Naive thymus-derived CD4-positive, alpha-beta T cell (primary cell): ENCODE measurements around the gene TENM4. TPM values are rescaled to one million over a fixed set of nuclear protein-coding genes. Genes with fewer than 3 reads are reported as not detected.

Experiments
- ATAC-seq: fragments of 150-1000 bp; cut with Tn5 transposase; 2 replicates; pipeline ENCODE4 v1.10.0; 2021; ENCODE audit warnings: mild to moderate bottlenecking, moderate library complexity
- CTCF ChIA-PET: fragments of 350-600 bp; sonication (Branson Sonifier 250); formaldehyde crosslinking; loops from one replicate; lab custom pipeline; 2021; ENCODE audit warnings: antibody characterized with exemption; lab: Charles Lee
- POLR2A ChIA-PET: fragments of 350-600 bp; sonication (Branson Sonifier 250); formaldehyde crosslinking; loops from one replicate; lab custom pipeline; 2021; ENCODE audit warnings: antibody characterized with exemption, inconsistent platforms; lab: Charles Lee
- DNase-seq, 9 donors: peaks; one replicate each; pipeline versions ENCODE4 v3.0.0 to v3.0.0-alpha.2; 2020 to 2022; ENCODE audit warnings: mixed read lengths in 1 of 9
- H3K27ac ChIP-seq: one replicate; pipeline ENCODE4 v1.7.0; 2013; ENCODE audit warnings: mild to moderate bottlenecking, low read depth, low read length, moderate library complexity
- H3K27me3 ChIP-seq, 2 donors: one replicate each; pipeline ENCODE4 v1.7.0; 2013; ENCODE audit warnings: low read length in 2 of 2, mild to moderate bottlenecking in 2 of 2, moderate library complexity in 2 of 2; ENCODE audit not compliant: control insufficient read depth in 2 of 2, insufficient read depth in 2 of 2
- H3K36me3 ChIP-seq, 3 experiments: 1 replicate in 2 of 3; 2 replicates in 1 of 3; pipeline ENCODE4 v1.7.0; 2013; ENCODE audit warnings: low read length in 3 of 3, mild to moderate bottlenecking in 3 of 3, moderate library complexity in 1 of 3; ENCODE audit not compliant: insufficient read depth in 3 of 3, control insufficient read depth in 2 of 3
- H3K4me1 ChIP-seq, 2 donors: one replicate each; pipeline ENCODE4 v1.7.0; 2013; ENCODE audit warnings: low read length in 2 of 2, mild to moderate bottlenecking in 2 of 2, moderate library complexity in 1 of 2; ENCODE audit not compliant: control insufficient read depth in 2 of 2, insufficient read depth in 2 of 2
- H3K4me3 ChIP-seq: 2 replicates; pipeline ENCODE4 v1.7.0; 2013; ENCODE audit warnings: mild to moderate bottlenecking, low read length
- H3K9me3 ChIP-seq, 3 experiments: 1 replicate in 2 of 3; 2 replicates in 1 of 3; pipeline ENCODE4 v1.7.0; 2013; ENCODE audit warnings: low read length in 3 of 3; ENCODE audit not compliant: control insufficient read depth in 2 of 3
- H3K27ac Mint-ChIP-seq, 9 donors: one replicate each; pipeline ENCODE4 v1.8.0; 2020 to 2022; ENCODE audit warnings: mixed read lengths in 9 of 9, mild to moderate bottlenecking in 8 of 9, moderate library complexity in 5 of 9, inconsistent platforms in 2 of 9
- H3K27me3 Mint-ChIP-seq, 5 donors: one replicate each; pipeline ENCODE4 v1.8.0; 2021 to 2022; ENCODE audit warnings: mixed read lengths in 5 of 5, mild to moderate bottlenecking in 1 of 5
- H3K36me3 Mint-ChIP-seq, 5 donors: one replicate each; pipeline ENCODE4 v1.8.0; 2020 to 2022; ENCODE audit warnings: mixed read lengths in 5 of 5, mild to moderate bottlenecking in 3 of 5, inconsistent platforms in 1 of 5
- H3K4me1 Mint-ChIP-seq, 7 donors: one replicate each; pipeline ENCODE4 v1.8.0; 2020 to 2022; ENCODE audit warnings: mixed read lengths in 7 of 7, mild to moderate bottlenecking in 3 of 7, inconsistent platforms in 1 of 7
- H3K4me3 Mint-ChIP-seq, 10 donors: one replicate each; pipeline ENCODE4 v1.8.0; 2020 to 2022; ENCODE audit warnings: mild to moderate bottlenecking in 10 of 10, mixed read lengths in 10 of 10, moderate library complexity in 6 of 10, inconsistent platforms in 2 of 10
- H3K9me3 Mint-ChIP-seq, 11 donors: one replicate each; pipeline ENCODE4 v1.8.0; 2020 to 2022; ENCODE audit warnings: mixed read lengths in 11 of 11, mild to moderate bottlenecking in 4 of 11, inconsistent platforms in 1 of 11, moderate library complexity in 1 of 11
- intact Hi-C, 2 donors: fragments of 100-400 bp; cut with micrococcal nuclease; formaldehyde crosslinking; loops; one replicate each; pipeline ENCODE4 v1.15.1; 2023
- polyA plus RNA-seq, 2 donors: library from polyadenylated mRNA; unstranded; fragments of 300-500 nt; fragmentation: Illumina TruSeq; gene quantifications; one replicate each; pipeline ENCODE4 v1.2.3, GENCODE V29; 2021
- total RNA-seq, 6 experiments: library from RNA in 5 of 6; stranded (reverse) in 5 of 6; gene quantifications; 1 replicate in 5 of 6; 2 replicates in 1 of 6; pipeline ENCODE4 v1.2.3 and lab custom pipeline; 2021 to 2026

The TENM4 gene
- total and polyA plus RNA-seq, 7 experiments from 2014 or later: 0.32 to 0.47 TPM; not detected in 5

GRCh38 chr11:79243422-79244210 is 197.2 kb downstream of the TENM4 start:
- Histone ChIP-seq H3K9me3 (no peaks in the 10 kb centered on the region), H3K4me3 (no peak overlapping the region), H3K36me3 (no peaks in the 10 kb centered on the region), H3K27ac (no peak overlapping the region), H3K4me1 (no peaks in the 10 kb centered on the region), H3K27me3 (no peaks in the 10 kb centered on the region)
- Mint-ChIP-seq H3K36me3 (no peaks in the 10 kb centered on the region), H3K4me1 (no peaks in the 10 kb centered on the region), H3K27me3 (peaks cover 0 to 12% (median 0%) of the 10 kb centered on the region in 5 donors), H3K27ac (no peak overlapping the region), H3K9me3 (peaks cover 0 to 3% (median 0%) of the 10 kb centered on the region in 11 donors), H3K4me3 (no peak overlapping the region)
- intact Hi-C loops: no loop called here
- no peak for DNase-seq
- ChIA-PET POLR2A (no interaction called here), CTCF (no interaction called here)
- no peak for ATAC-seq

DNA sequence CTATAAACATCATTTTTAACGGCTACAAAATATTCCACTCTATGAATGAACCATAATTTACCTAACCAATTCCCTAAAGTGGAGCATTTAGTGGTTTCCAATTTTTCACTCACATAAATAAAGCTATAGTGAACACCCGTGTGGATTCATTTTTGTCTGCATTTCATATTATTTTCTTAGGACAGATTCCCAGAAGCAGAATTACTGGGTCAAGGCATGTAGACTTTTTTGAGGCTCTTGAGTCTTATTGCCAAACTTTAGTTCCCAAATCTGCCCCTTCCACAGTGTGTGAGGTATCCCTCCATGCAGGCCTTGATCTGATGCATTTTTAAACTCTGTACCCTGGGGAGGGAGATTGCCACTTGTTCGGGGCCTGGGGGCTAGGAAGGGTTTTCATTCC is 198.2 kb downstream of the TENM4 start:
- Histone ChIP-seq H3K27ac (no peak overlapping the region), H3K36me3 (no peaks in the 10 kb centered on the region), H3K9me3 (no peaks in the 10 kb centered on the region), H3K4me3 (no peak overlapping the region), H3K4me1 (no peaks in the 10 kb centered on the region), H3K27me3 (no peaks in the 10 kb centered on the region)
- CTCF ChIA-PET: no interaction called here
- POLR2A ChIA-PET: no interaction called here
- no peak for ATAC-seq
- Mint-ChIP-seq H3K9me3 (peaks cover 0 to 3% (median 0%) of the 10 kb centered on the region in 11 donors), H3K27ac (no peak overlapping the region), H3K36me3 (no peaks in the 10 kb centered on the region), H3K27me3 (peaks cover 0 to 12% (median 0%) of the 10 kb centered on the region in 5 donors), H3K4me3 (no peak overlapping the region), H3K4me1 (no peaks in the 10 kb centered on the region)
- DNase-seq: no peak
- intact Hi-C loops: no loop called here

DNA sequence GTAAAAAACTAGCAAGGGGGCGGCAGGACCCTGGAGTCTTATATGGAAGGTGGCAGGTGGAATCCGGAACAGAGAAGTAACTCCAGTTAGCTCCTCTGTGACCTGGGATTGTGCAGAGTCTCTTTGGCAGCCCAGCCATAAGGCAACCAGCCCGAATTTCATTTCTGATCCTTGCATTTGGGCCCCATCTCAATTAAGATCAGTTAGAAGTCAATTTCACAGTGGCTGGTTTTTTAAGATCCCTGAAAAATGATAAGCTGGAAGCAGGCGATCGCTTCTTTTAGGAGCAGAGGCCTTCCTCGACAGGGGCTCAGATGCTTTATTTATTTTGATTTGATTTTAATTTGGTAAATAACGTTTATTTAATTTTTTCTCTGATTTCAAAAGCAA is 199.0 kb downstream of the TENM4 start:
- ChIA-PET CTCF (no interaction called here), POLR2A (no interaction called here)
- H3K4me1 ChIP-seq: no peaks in the 10 kb centered on the region
- Mint-ChIP-seq H3K4me1 (no peaks in the 10 kb centered on the region), H3K36me3 (no peaks in the 10 kb centered on the region), H3K27me3 (peaks cover 0 to 14% (median 0%) of the 10 kb centered on the region in 5 donors), H3K27ac (no peak overlapping the region), H3K9me3 (peaks cover 0 to 3% (median 0%) of the 10 kb centered on the region in 11 donors), H3K4me3 (no peak overlapping the region)
- H3K9me3 ChIP-seq: no peaks in the 10 kb centered on the region
- no peak overlapping the region for H3K27ac ChIP-seq
- no peaks in the 10 kb centered on the region for H3K27me3 ChIP-seq
- intact Hi-C loops: no loop called here
- no peak for DNase-seq
- H3K4me3 ChIP-seq: no peak overlapping the region
- no peaks in the 10 kb centered on the region for H3K36me3 ChIP-seq
- no peak for ATAC-seq

GRCh38 chr11:79241205-79241851 is 199.5 kb downstream of the TENM4 start:
- Mint-ChIP-seq H3K9me3 (peaks cover 0 to 3% (median 0%) of the 10 kb centered on the region in 11 donors), H3K27me3 (peaks cover 0 to 19% (median 0%) of the 10 kb centered on the region in 5 donors), H3K27ac (no peak overlapping the region), H3K4me1 (no peaks in the 10 kb centered on the region), H3K4me3 (no peak overlapping the region), H3K36me3 (no peaks in the 10 kb centered on the region)
- ChIA-PET CTCF (no interaction called here), POLR2A (no interaction called here)
- ATAC-seq: no peak
- H3K27me3 ChIP-seq: no peaks in the 10 kb centered on the region
- no peaks in the 10 kb centered on the region for H3K4me1 ChIP-seq
- no peaks in the 10 kb centered on the region for H3K9me3 ChIP-seq
- H3K4me3 ChIP-seq: no peak overlapping the region
- no peak overlapping the region for H3K27ac ChIP-seq
- no peak for DNase-seq
- no peaks in the 10 kb centered on the region for H3K36me3 ChIP-seq
- intact Hi-C loops: no loop called here

- CTCF ChIA-PET: no interaction called here
- POLR2A ChIA-PET: no interaction called here
Measured at GRCh38 chr11:79237703-79238102, 203.1 kb downstream of the TENM4 start.

GRCh38 chr11:79237091-79237490 is 203.7 kb downstream of the TENM4 start:
- ChIA-PET CTCF (no interaction called here), POLR2A (no interaction called here)
- Histone ChIP-seq H3K4me1 (no peaks in the 10 kb centered on the region), H3K36me3 (no peaks in the 10 kb centered on the region), H3K27me3 (no peaks in the 10 kb centered on the region), H3K27ac (no peak overlapping the region), H3K4me3 (no peak overlapping the region), H3K9me3 (no peaks in the 10 kb centered on the region)
- Mint-ChIP-seq H3K4me1 (no peaks in the 10 kb centered on the region), H3K27ac (no peak overlapping the region), H3K9me3 (peaks cover 0 to 5% (median 0%) of the 10 kb centered on the region in 11 donors), H3K4me3 (no peak overlapping the region), H3K36me3 (no peaks in the 10 kb centered on the region), H3K27me3 (peaks cover 0 to 14% (median 0%) of the 10 kb centered on the region in 5 donors)
- no peak for ATAC-seq
- intact Hi-C loops: no loop called here
- no peak for DNase-seq

More at GRCh38 chr11:79237703-79238102, 203.1 kb downstream of the TENM4 start:
- no peaks in the 10 kb centered on the region for H3K36me3 ChIP-seq
- H3K9me3 Mint-ChIP-seq: peaks cover 0 to 5% (median 0%) of the 10 kb centered on the region in 11 donors
- H3K4me3 ChIP-seq: no peak overlapping the region
- ATAC-seq: no peak
- no peaks in the 10 kb centered on the region for H3K4me1 Mint-ChIP-seq
- intact Hi-C loops: no loop called here
- DNase-seq: no peak
- H3K27me3 ChIP-seq: no peaks in the 10 kb centered on the region
- no peaks in the 10 kb centered on the region for H3K4me1 ChIP-seq
- no peaks in the 10 kb centered on the region for H3K9me3 ChIP-seq
- H3K4me3 Mint-ChIP-seq: no peak overlapping the region
- H3K36me3 Mint-ChIP-seq: no peaks in the 10 kb centered on the region
- H3K27ac Mint-ChIP-seq: no peak overlapping the region
- no peak overlapping the region for H3K27ac ChIP-seq
- peaks cover 0 to 14% (median 0%) of the 10 kb centered on the region in 5 donors for H3K27me3 Mint-ChIP-seq
